Colonic mucosa (tissue), 4 donors: Measurements from ENCODE around the gene ATP1A3. TPM values are rescaled to one million over a fixed set of nuclear protein-coding genes. Genes with fewer than 3 reads are reported as not detected.

Experiments used
- DNase-seq: peaks from one replicate; pipeline ENCODE4 v3.0.0-alpha.2; 2020
- H3K27ac ChIP-seq: fragments of 200-600 bp; one replicate; pipeline ENCODE4 v1.8.0; 2021
- H3K27me3 ChIP-seq: fragments of 200-600 bp; one replicate; pipeline ENCODE4 v1.8.0; 2021
- H3K36me3 ChIP-seq: fragments of 200-600 bp; one replicate; pipeline ENCODE4 v1.8.0; 2021
- H3K4me1 ChIP-seq: fragments of 200-600 bp; one replicate; pipeline ENCODE4 v1.8.0; 2021; ENCODE audit warnings: mild to moderate bottlenecking
- H3K4me3 ChIP-seq: fragments of 200-600 bp; one replicate; pipeline ENCODE4 v1.8.0; 2021
- H3K9ac ChIP-seq, 2 donors: one replicate each; pipeline ENCODE4 v1.7.0; 2013; ENCODE audit warnings: control low read depth in 2 of 2, low read depth in 2 of 2, low read length in 2 of 2
- H3K9me3 ChIP-seq: fragments of 200-600 bp; one replicate; pipeline ENCODE4 v1.8.0; 2021
- CTCF ChIP-seq: fragments of 200-600 bp; IDR thresholded peaks from one replicate; pipeline ENCODE4 v1.8.0; 2022; ENCODE audit warnings: antibody characterized with exemption, mild to moderate bottlenecking
- intact Hi-C: fragments of 100-400 bp; cut with DNase I; formaldehyde crosslinking; loops from one replicate; pipeline ENCODE4 v1.14.1; 2022
- total RNA-seq, 2 donors: library from RNA; stranded (reverse); fragmentation: NEBNext Ultra II Directional in 1 of 2; extraction: Animal tissue kit (Norgen Biotek cat#: 25700) in 1 of 2; gene quantifications; one replicate each; pipeline ENCODE4 v1.2.1, GENCODE V29; 2021
- donor health status: healthy.
- donor health status: DM: no; HTN: no; CAD: no.
- donor health status: DM: no; HTN: no; CAD: no.

The ATP1A3 gene
- total RNA-seq, 2 donors from 2014 or later: 0.35 to 1.9 TPM

- H3K27ac ChIP-seq: no peak overlapping the region
Observed at GRCh38 chr19:42003506-42004294, 9.7 kb upstream of the ATP1A3 start.

GRCh38 chr19:41999878-42000208 lies 5.8 kb upstream of the ATP1A3 start:
- no peak overlapping the region for H3K9ac ChIP-seq
- intact Hi-C loops: no loop called here
- TF ChIP-seq CTCF: no peak
- no peak overlapping the region for H3K4me3 ChIP-seq
- H3K9me3 ChIP-seq: no peaks in the 10 kb centered on the region
- peaks cover 35% of the 10 kb centered on the region for H3K27me3 ChIP-seq
- DNase-seq: no peak
- no peaks in the 10 kb centered on the region for H3K36me3 ChIP-seq
- H3K4me1 ChIP-seq: no peaks in the 10 kb centered on the region
- no peak overlapping the region for H3K27ac ChIP-seq

More at GRCh38 chr19:42003506-42004294, 9.7 kb upstream of the ATP1A3 start:
- Histone ChIP-seq H3K9ac (no peak overlapping the region), H3K9me3 (no peaks in the 10 kb centered on the region), H3K36me3 (no peaks in the 10 kb centered on the region), H3K4me3 (no peak overlapping the region), H3K4me1 (no peaks in the 10 kb centered on the region), H3K27me3 (peaks cover 20% of the 10 kb centered on the region)
- TF ChIP-seq CTCF: no peak
- intact Hi-C loops: no loop called here
- DNase-seq: no peak

GRCh38 chr19:41999071-41999877 lies 5.2 kb upstream of the ATP1A3 start:
- H3K4me1 ChIP-seq: no peaks in the 10 kb centered on the region
- H3K36me3 ChIP-seq: no peaks in the 10 kb centered on the region
- H3K9me3 ChIP-seq: no peaks in the 10 kb centered on the region
- TF ChIP-seq CTCF: no peak
- no peak overlapping the region for H3K27ac ChIP-seq
- intact Hi-C loops: no loop called here
- H3K9ac ChIP-seq: no peak overlapping the region
- no peak for DNase-seq
- H3K27me3 ChIP-seq: peaks cover 35% of the 10 kb centered on the region
- no peak overlapping the region for H3K4me3 ChIP-seq

GRCh38 chr19:41998246-41999020 lies 4.4 kb upstream of the ATP1A3 start:
- Histone ChIP-seq H3K36me3 (no peaks in the 10 kb centered on the region), H3K27ac (no peak overlapping the region), H3K9me3 (no peaks in the 10 kb centered on the region), H3K4me1 (no peaks in the 10 kb centered on the region), H3K27me3 (peaks cover 43% of the 10 kb centered on the region), H3K9ac (no peak overlapping the region), H3K4me3 (no peak overlapping the region)
- intact Hi-C loops: no loop called here
- TF ChIP-seq CTCF: peak; percentile 41
- no peak for DNase-seq

GRCh38 chr19:41997851-41998229 lies 3.8 kb upstream of the ATP1A3 start:
- TF ChIP-seq CTCF: no peak
- no peak for DNase-seq
- H3K27me3 ChIP-seq: peaks cover 43% of the 10 kb centered on the region
- intact Hi-C loops: no loop called here
- H3K4me1 ChIP-seq: no peaks in the 10 kb centered on the region
- no peaks in the 10 kb centered on the region for H3K9me3 ChIP-seq
- no peak overlapping the region for H3K4me3 ChIP-seq
- H3K9ac ChIP-seq: no peak overlapping the region
- no peak overlapping the region for H3K27ac ChIP-seq
- no peaks in the 10 kb centered on the region for H3K36me3 ChIP-seq
